ENCODE measurements around the gene CD27. TPM values are rescaled to one million over a fixed set of nuclear protein-coding genes. Genes with fewer than 3 reads are reported as not detected.
A peak's percentile ranks its signal among the peaks of the same experiment; 100 is the strongest.
"Not testable (repeated sequence)": the region's sequence is repeated elsewhere in the genome, so short reads cannot be mapped to it uniquely, and the experiment has no call there.

CD27 gene
- total RNA-seq, 1 donor from 2014 or later: not detected

GRCh38 chr12:6423267-6424007, 21.3 kb upstream of the CD27 start:
- Histone ChIP-seq H3K27me3 (ENCODE audit: control insufficient read depth in 3 of 3, insufficient read depth in 3 of 3, low read length in 3 of 3) (no peaks in the 10 kb centered on the region), H3K36me3 (ENCODE audit: control insufficient read depth in 3 of 3, insufficient read depth in 3 of 3, low read length in 3 of 3) (no peaks in the 10 kb centered on the region), H3K4me1 (ENCODE audit: control insufficient read depth in 3 of 3, insufficient read depth in 3 of 3, low read length in 3 of 3) (peaks cover 5 to 8% (median 6%) of the 10 kb centered on the region in 3 donors), H3K9ac (ENCODE audit: low read depth in 1 of 3, low read length in 3 of 3) (peak overlapping the region in 1 of 3 donors; percentile 28), H3K9me3 (ENCODE audit: control insufficient read depth in 3 of 3, low read length in 3 of 3) (no peaks in the 10 kb centered on the region), H3K4me3 (ENCODE audit: low read length in 3 of 3) (no peak overlapping the region), H3K27ac (ENCODE audit: low read depth, low read length) (no peak overlapping the region)

- Histone ChIP-seq H3K9me3 (ENCODE audit: control insufficient read depth in 3 of 3, low read length in 3 of 3) (no peaks in the 10 kb centered on the region), H3K36me3 (ENCODE audit: control insufficient read depth in 3 of 3, insufficient read depth in 3 of 3, low read length in 3 of 3) (no peaks in the 10 kb centered on the region), H3K9ac (ENCODE audit: low read depth in 1 of 3, low read length in 3 of 3) (peak overlapping the region in 1 of 3 donors; percentile 28), H3K27me3 (ENCODE audit: control insufficient read depth in 3 of 3, insufficient read depth in 3 of 3, low read length in 3 of 3) (no peaks in the 10 kb centered on the region), H3K4me3 (ENCODE audit: low read length in 3 of 3) (no peak overlapping the region), H3K4me1 (ENCODE audit: control insufficient read depth in 3 of 3, insufficient read depth in 3 of 3, low read length in 3 of 3) (peaks cover 5 to 8% (median 6%) of the 10 kb centered on the region in 3 donors), H3K27ac (ENCODE audit: low read depth, low read length) (no peak overlapping the region)
These were observed 20.8 kb upstream of the CD27 start for GRCh38 chr12:6424008-6424347.

GRCh38 chr12:6424866-6425265, 19.9 kb upstream of the CD27 start:
- Histone ChIP-seq H3K27ac (ENCODE audit: low read depth, low read length) (no peak overlapping the region), H3K36me3 (ENCODE audit: control insufficient read depth in 3 of 3, insufficient read depth in 3 of 3, low read length in 3 of 3) (no peaks in the 10 kb centered on the region), H3K4me3 (ENCODE audit: low read length in 3 of 3) (no peak overlapping the region), H3K27me3 (ENCODE audit: control insufficient read depth in 3 of 3, insufficient read depth in 3 of 3, low read length in 3 of 3) (no peaks in the 10 kb centered on the region), H3K9me3 (ENCODE audit: control insufficient read depth in 3 of 3, low read length in 3 of 3) (no peaks in the 10 kb centered on the region), H3K9ac (ENCODE audit: low read depth in 1 of 3, low read length in 3 of 3) (no peak overlapping the region), H3K4me1 (ENCODE audit: control insufficient read depth in 3 of 3, insufficient read depth in 3 of 3, low read length in 3 of 3) (peaks cover 5 to 9% (median 6%) of the 10 kb centered on the region in 3 donors)

GRCh38 chr12:6425590-6426531, 18.9 kb upstream of the CD27 start:
- Histone ChIP-seq H3K27ac (ENCODE audit: low read depth, low read length) (no peak overlapping the region), H3K4me3 (ENCODE audit: low read length in 3 of 3) (no peak overlapping the region), H3K9ac (ENCODE audit: low read depth in 1 of 3, low read length in 3 of 3) (no peak overlapping the region), H3K36me3 (ENCODE audit: control insufficient read depth in 3 of 3, insufficient read depth in 3 of 3, low read length in 3 of 3) (no peaks in the 10 kb centered on the region), H3K27me3 (ENCODE audit: control insufficient read depth in 3 of 3, insufficient read depth in 3 of 3, low read length in 3 of 3) (no peaks in the 10 kb centered on the region), H3K9me3 (ENCODE audit: control insufficient read depth in 3 of 3, low read length in 3 of 3) (no peaks in the 10 kb centered on the region), H3K4me1 (ENCODE audit: control insufficient read depth in 3 of 3, insufficient read depth in 3 of 3, low read length in 3 of 3) (peaks cover 15 to 19% (median 15%) of the 10 kb centered on the region in 3 donors)

DNA sequence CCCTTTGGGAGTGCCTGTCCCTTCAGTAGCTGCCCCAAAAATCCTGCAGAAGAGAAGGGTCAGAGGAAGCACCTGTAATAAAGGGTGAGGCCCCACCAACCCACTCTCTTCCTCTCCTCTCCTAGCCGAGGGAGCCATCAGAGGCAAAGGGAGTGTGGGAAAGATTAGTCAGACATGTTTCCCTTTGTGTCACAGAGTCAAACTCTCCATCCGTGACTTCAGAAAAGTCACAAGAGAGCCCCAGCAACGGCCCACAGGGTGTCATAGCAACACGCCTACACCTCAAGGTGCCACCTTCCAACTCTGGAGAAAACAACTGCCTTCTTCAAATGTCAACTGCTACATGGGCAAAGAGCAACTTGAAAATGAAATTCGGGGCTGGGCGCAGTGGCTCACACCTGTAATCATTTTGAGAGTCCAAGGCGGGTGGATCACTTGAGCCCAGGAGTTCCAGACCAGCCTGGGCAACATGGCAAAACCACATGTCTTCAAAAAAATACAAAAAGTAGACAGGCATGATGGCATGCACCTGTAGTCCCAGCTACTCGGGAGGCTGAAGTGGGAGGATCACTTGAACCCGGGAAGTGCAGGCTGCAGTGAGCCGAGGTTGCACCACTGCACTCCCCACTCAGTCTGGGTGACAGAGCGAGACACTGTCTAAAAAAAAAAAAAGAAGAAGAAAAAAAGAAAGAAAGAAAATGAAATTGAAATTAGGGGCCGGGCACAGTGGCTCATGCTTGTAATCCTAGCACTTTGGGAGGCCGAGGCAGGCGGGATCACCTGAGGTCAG, 17.7 kb upstream of the CD27 start:
- Histone ChIP-seq H3K27me3 (ENCODE audit: control insufficient read depth in 3 of 3, insufficient read depth in 3 of 3, low read length in 3 of 3) (no peaks in the 10 kb centered on the region), H3K9me3 (ENCODE audit: control insufficient read depth in 3 of 3, low read length in 3 of 3) (no peaks in the 10 kb centered on the region), H3K36me3 (ENCODE audit: control insufficient read depth in 3 of 3, insufficient read depth in 3 of 3, low read length in 3 of 3) (no peaks in the 10 kb centered on the region), H3K4me1 (ENCODE audit: control insufficient read depth in 3 of 3, insufficient read depth in 3 of 3, low read length in 3 of 3) (peaks cover 17 to 24% (median 18%) of the 10 kb centered on the region in 3 donors), H3K4me3 (ENCODE audit: low read length in 3 of 3) (no peak overlapping the region), H3K9ac (ENCODE audit: low read depth in 1 of 3, low read length in 3 of 3) (no peak overlapping the region), H3K27ac (ENCODE audit: low read depth, low read length) (no peak overlapping the region)

DNA sequence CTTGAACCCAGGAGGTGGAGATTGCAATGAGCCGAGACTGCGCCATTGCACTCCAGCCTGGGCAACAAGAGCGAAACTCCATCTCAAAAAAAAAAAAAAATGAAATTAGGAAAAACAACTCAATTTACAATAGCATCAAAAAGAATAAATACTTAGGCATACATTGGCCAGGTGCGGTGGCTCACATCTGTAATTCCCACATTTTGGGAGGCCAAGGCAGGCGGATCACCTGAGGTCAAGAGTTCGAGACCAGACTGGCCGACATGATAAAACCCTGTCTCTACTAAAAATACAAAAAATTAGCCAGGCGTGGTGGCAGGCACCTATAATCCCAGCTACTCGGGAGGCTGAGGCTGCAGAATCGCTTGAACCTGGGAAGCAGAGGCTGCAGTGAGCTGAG, 17.0 kb upstream of the CD27 start:
- H3K36me3 ChIP-seq (ENCODE audit: control insufficient read depth in 3 of 3, insufficient read depth in 3 of 3, low read length in 3 of 3); H3K27ac ChIP-seq (ENCODE audit: low read depth, low read length); H3K9ac ChIP-seq (ENCODE audit: low read depth in 1 of 3, low read length in 3 of 3); H3K27me3 ChIP-seq (ENCODE audit: control insufficient read depth in 3 of 3, insufficient read depth in 3 of 3, low read length in 3 of 3); H3K4me3 ChIP-seq (ENCODE audit: low read length in 3 of 3); H3K9me3 ChIP-seq (ENCODE audit: control insufficient read depth in 3 of 3, low read length in 3 of 3): not testable (repeated sequence)
- peaks cover 17 to 24% (median 18%) of the 10 kb centered on the region in 3 donors for H3K4me1 ChIP-seq (ENCODE audit: control insufficient read depth in 3 of 3, insufficient read depth in 3 of 3, low read length in 3 of 3)

DNA sequence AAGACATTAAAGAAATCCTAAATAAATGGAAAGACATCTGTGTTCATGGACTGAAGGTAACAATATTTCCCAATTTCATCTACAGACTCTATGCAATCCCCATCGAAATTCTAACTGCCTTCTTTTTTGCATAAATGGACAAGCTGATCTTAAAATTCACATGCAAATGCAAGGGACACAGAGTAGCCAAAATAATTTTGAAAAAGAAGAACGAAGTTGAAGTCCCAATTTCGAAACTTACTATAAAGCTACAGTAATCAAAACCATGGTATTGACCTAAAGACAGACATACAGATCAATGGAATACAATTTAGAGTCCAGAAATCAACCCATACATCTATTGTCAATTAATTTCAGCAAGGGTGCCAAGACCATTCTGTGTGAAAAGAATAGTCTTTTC, 16.4 kb upstream of the CD27 start:
- Histone ChIP-seq H3K9ac (ENCODE audit: low read depth in 1 of 3, low read length in 3 of 3) (no peak overlapping the region), H3K4me1 (ENCODE audit: control insufficient read depth in 3 of 3, insufficient read depth in 3 of 3, low read length in 3 of 3) (peaks cover 17 to 23% (median 18%) of the 10 kb centered on the region in 3 donors), H3K27me3 (ENCODE audit: control insufficient read depth in 3 of 3, insufficient read depth in 3 of 3, low read length in 3 of 3) (no peaks in the 10 kb centered on the region), H3K27ac (ENCODE audit: low read depth, low read length) (no peak overlapping the region), H3K9me3 (ENCODE audit: control insufficient read depth in 3 of 3, low read length in 3 of 3) (no peaks in the 10 kb centered on the region), H3K4me3 (ENCODE audit: low read length in 3 of 3) (no peak overlapping the region), H3K36me3 (ENCODE audit: control insufficient read depth in 3 of 3, insufficient read depth in 3 of 3, low read length in 3 of 3) (no peaks in the 10 kb centered on the region)

DNA sequence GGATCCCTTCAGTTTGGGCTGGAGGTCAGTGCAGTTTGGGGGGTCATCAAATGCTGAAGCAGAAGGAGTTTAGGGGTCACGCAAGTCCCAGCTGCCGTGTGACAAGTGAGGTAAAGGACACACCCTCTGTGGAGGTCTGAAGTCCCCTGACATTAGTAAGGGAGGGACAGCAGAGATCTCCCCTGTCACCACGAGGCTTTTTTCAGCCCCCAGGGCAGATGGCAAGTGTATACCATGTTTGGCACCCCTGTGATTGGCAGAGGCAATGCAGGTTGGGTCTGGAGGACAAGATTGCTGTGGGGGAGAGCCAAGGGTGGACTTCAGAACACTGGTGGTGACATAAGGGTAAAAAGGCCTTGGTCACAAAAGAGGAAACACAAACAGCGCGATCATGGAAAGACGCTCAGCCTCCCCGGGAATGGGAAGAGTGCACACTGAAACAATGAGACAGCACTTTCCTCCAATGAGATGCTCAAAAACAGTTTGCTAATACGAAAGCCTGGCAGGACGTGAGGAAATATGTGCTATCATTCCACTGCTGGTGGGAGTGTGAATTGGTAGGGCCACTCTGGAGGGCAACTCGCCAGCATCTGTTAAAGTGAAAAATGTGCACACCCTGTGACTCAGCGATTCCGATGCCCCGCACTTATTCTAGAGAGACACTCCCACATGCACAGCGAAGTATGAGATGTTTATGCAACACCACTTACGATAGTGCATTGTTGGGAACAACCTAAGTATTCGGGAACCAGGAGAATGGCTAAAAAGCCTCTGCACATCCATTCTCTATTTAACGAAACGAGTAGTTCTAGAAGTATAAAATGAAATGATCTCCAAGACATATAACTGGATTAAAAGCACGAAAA, 14.4 kb upstream of the CD27 start:
- H3K9me3 ChIP-seq (ENCODE audit: control insufficient read depth in 3 of 3, low read length in 3 of 3): no peaks in the 10 kb centered on the region
- no peaks in the 10 kb centered on the region for H3K36me3 ChIP-seq (ENCODE audit: control insufficient read depth in 3 of 3, insufficient read depth in 3 of 3, low read length in 3 of 3)
- peak overlapping the region; percentile 23 to 75 (median 68) for H3K4me3 ChIP-seq (ENCODE audit: low read length in 3 of 3)
- H3K27ac ChIP-seq (ENCODE audit: low read depth, low read length): peak overlapping the region; percentile 66
- peaks cover 11 to 16% (median 13%) of the 10 kb centered on the region in 3 donors for H3K4me1 ChIP-seq (ENCODE audit: control insufficient read depth in 3 of 3, insufficient read depth in 3 of 3, low read length in 3 of 3)
- H3K27me3 ChIP-seq (ENCODE audit: control insufficient read depth in 3 of 3, insufficient read depth in 3 of 3, low read length in 3 of 3): no peaks in the 10 kb centered on the region
- H3K9ac ChIP-seq (ENCODE audit: low read depth in 1 of 3, low read length in 3 of 3): peak overlapping the region; percentile 5 to 74 (median 29)

DNA sequence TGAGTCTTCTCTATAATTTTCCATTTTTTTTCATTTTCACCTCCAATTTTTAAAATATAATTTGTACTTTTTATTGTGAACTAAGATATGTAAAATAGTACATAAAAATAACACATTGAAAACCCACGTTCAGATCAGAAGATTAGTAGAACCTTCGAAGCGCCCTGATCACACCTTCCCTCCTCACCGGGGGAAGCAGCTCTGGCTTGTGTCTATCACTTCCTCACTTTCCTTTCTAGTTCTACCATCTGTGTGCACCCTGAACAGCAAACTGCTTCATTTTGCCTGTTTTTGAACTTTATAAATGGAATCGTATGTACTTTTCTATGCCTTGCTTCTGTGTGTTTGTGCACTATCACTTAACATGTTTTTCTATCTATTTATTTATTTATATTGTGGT, 11.8 kb upstream of the CD27 start:
- Histone ChIP-seq H3K36me3 (ENCODE audit: control insufficient read depth in 3 of 3, insufficient read depth in 3 of 3, low read length in 3 of 3) (no peaks in the 10 kb centered on the region), H3K9ac (ENCODE audit: low read depth in 1 of 3, low read length in 3 of 3) (no peak overlapping the region), H3K27ac (ENCODE audit: low read depth, low read length) (no peak overlapping the region), H3K27me3 (ENCODE audit: control insufficient read depth in 3 of 3, insufficient read depth in 3 of 3, low read length in 3 of 3) (no peaks in the 10 kb centered on the region), H3K9me3 (ENCODE audit: control insufficient read depth in 3 of 3, low read length in 3 of 3) (no peaks in the 10 kb centered on the region), H3K4me3 (ENCODE audit: low read length in 3 of 3) (no peak overlapping the region), H3K4me1 (ENCODE audit: control insufficient read depth in 3 of 3, insufficient read depth in 3 of 3, low read length in 3 of 3) (peaks cover 11 to 16% (median 13%) of the 10 kb centered on the region in 3 donors)

All from skeletal muscle tissue (tissue), 4 donors.